Activated T-helper 2 cell treated with anti-CD3 and anti-CD28 coated beads, Interferon-gamma antibody, Interleukin-2, Interleukin-4, amounts not matched to agents 10 μg/mL and 5 μg/mL and 100 μg/mL, durations not matched to agents 14 hours and 24 hours and 36 hours (primary cell): ENCODE results near the gene WASF3. TPM values are rescaled to one million over a fixed set of nuclear protein-coding genes. Genes with fewer than 3 reads are reported as not detected.

Source experiments
- DNase-seq: peaks from one replicate; pipeline ENCODE4 v3.0.0; 2021; ENCODE audit warnings: low spot score
- H3K27ac Mint-ChIP-seq: one replicate; pipeline ENCODE4 v1.8.0; 2021; ENCODE audit warnings: mixed read lengths
- H3K27me3 Mint-ChIP-seq: one replicate; pipeline ENCODE4 v1.8.0; 2021; ENCODE audit warnings: low read depth, mixed read lengths
- H3K36me3 Mint-ChIP-seq: one replicate; pipeline ENCODE4 v1.8.0; 2021; ENCODE audit warnings: low read depth, mixed read lengths
- H3K4me1 Mint-ChIP-seq: one replicate; pipeline ENCODE4 v1.8.0; 2021; ENCODE audit warnings: low read depth, mixed read lengths
- H3K4me3 Mint-ChIP-seq: one replicate; pipeline ENCODE4 v1.8.0; 2021; ENCODE audit warnings: low read depth, mild to moderate bottlenecking, moderate library complexity, mixed read lengths
- H3K9me3 Mint-ChIP-seq: one replicate; pipeline ENCODE4 v1.8.0; 2021; ENCODE audit warnings: mixed read lengths
- intact Hi-C: fragments of 100-400 bp; cut with micrococcal nuclease; formaldehyde crosslinking; loops from one replicate; pipeline ENCODE4 v1.15.1; 2023
- total RNA-seq: library from RNA; stranded (reverse); gene quantifications from 2 replicates; pipeline ENCODE4 v1.2.3, GENCODE V29; 2022

Gene WASF3
- total RNA-seq, 1 donor from 2014 or later, result 0.25 TPM

DNA sequence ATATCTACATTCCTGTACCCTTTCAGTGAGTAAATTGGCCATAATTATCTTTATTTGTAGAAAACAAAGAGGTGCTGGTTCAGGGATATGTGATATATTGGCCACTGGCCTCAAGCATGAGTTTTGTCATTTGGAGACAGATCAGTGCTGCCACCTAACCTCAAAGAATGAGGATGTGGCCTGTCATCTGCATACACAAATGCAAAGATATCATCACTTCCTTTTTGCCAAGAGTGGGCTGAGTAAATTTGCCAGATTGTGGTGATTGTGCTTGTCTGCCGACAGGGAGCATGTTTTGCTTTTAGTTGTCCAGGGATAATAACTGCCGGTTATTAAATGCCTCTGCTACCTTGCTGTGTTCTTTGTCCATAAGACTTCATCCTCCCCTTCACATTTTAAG is 44.2 kb downstream of the WASF3 start:
- intact Hi-C loops, result no loop called here
- no peak for DNase-seq
- H3K4me1 Mint-ChIP-seq, result peaks cover 15% of the 10 kb centered on the region
- H3K27me3 Mint-ChIP-seq, result peaks cover 22% of the 10 kb centered on the region
- peaks cover 3% of the 10 kb centered on the region for H3K9me3 Mint-ChIP-seq
- no peak overlapping the region for H3K27ac Mint-ChIP-seq
- H3K4me3 Mint-ChIP-seq, result no peak overlapping the region
- H3K36me3 Mint-ChIP-seq, result no peaks in the 10 kb centered on the region

DNA sequence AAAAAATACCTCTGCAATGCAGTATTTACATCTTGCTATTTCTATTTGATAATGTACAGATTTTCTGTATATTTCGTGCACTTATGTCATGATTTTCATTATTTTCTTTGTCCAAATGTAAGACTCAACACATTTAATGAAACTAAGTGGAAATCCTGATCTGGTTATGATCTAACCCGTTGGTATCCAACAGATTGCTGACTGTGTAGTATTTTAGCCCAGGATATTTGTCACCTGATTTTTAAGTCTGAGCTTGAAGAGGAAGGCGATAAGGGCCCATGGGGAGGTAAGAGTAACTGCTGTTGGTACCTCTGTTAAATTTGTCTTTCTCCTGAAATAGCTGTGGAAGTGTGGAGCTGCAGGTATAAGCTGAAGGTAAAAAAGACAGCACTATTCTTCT is 45.3 kb downstream of the WASF3 start:
- H3K36me3 Mint-ChIP-seq, result no peaks in the 10 kb centered on the region
- DNase-seq, result no peak
- H3K4me1 Mint-ChIP-seq, result peaks cover 15% of the 10 kb centered on the region
- intact Hi-C loops, result no loop called here
- H3K27me3 Mint-ChIP-seq, result peaks cover 20% of the 10 kb centered on the region
- H3K9me3 Mint-ChIP-seq, result no peaks in the 10 kb centered on the region
- no peak overlapping the region for H3K4me3 Mint-ChIP-seq
- no peak overlapping the region for H3K27ac Mint-ChIP-seq

DNA sequence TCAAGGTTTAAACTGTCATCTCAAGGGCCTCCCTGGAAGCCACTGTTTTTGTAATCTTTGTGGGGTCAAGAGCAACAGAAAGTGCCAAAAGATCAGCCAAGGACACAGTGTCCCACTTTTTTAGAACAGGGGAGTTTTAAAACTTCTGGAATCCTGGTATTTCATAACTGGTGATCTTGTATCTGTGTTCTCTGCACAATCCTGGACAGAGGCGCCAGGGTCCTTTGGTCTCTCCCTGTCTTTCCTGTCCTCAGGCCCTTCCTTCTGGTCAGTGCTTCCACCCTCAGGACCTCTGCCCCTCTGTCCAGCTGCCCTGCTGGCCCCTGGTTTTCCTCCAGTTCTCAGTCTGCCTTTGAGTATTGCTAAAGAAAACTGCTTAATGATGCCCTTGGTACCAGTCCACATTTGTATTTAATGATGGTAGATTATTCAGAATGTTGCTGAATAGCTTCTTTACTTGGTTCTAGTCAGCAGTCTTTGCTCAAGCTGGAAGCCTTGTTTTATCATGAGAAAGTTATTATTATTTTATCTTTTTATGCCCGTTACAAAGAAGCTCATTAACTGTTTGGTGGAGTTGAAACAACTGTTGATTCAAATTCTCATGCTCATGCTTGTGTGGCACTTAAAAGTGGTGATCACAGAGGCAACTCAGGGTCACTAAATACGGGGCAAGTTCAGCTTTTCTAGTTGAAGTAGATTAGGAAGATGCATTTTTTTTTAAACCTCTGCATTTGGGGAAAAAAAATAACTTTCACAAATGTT is 47.5 kb downstream of the WASF3 start:
- DNase-seq, result no peak
- Mint-ChIP-seq H3K27me3 (peaks cover 18% of the 10 kb centered on the region), H3K9me3 (no peaks in the 10 kb centered on the region), H3K27ac (no peak overlapping the region), H3K4me1 (peaks cover 15% of the 10 kb centered on the region), H3K4me3 (no peak overlapping the region), H3K36me3 (no peaks in the 10 kb centered on the region)
- intact Hi-C loops, result no loop called here

DNA sequence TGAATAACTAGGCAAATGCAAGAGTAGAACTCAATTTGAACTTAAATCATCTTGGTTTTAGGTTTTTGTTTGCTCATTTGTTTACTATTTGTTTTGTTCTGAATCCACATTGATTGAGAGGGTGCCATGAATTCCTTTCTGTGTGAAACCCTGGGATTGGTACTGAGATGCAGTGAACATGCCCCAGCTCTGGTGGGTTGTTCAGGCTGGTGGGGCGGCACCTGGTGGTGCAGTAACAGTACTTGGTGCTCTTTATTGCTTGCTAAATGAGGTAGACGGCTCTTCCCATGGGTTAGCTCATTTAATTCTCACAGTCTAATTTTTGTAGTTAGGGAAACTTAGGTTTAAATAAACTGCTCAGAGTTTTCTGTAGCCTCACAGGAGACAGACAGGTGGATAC is 48.4 kb downstream of the WASF3 start:
- intact Hi-C loops, result no loop called here
- Mint-ChIP-seq H3K27ac (no peak overlapping the region), H3K4me3 (no peak overlapping the region), H3K9me3 (no peaks in the 10 kb centered on the region), H3K4me1 (peaks cover 15% of the 10 kb centered on the region), H3K36me3 (no peaks in the 10 kb centered on the region), H3K27me3 (peaks cover 18% of the 10 kb centered on the region)
- DNase-seq, result no peak

DNA sequence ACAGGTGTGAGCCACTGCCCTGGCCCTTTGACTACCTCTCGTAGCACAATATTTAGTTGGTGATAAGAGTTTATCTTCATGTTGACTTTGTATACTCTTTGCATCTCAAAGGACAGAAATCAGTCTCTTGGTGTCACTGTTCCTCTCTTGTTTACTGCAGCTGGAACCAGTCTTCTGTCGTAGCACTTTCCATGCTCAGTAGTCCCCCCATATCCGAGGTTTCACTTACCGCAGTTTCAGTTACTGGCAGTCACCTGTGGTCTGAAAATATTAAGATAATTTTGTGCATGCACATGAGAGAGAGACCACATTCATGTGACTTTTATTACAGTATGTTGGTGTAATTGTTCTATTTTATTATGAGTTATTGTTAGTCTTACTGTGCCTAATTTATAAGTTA is 49.1 kb downstream of the WASF3 start:
- no peak overlapping the region for H3K4me3 Mint-ChIP-seq
- no peak for DNase-seq
- no peaks in the 10 kb centered on the region for H3K9me3 Mint-ChIP-seq
- H3K27ac Mint-ChIP-seq, result no peak overlapping the region
- no peaks in the 10 kb centered on the region for H3K36me3 Mint-ChIP-seq
- H3K4me1 Mint-ChIP-seq, result peaks cover 8% of the 10 kb centered on the region
- H3K27me3 Mint-ChIP-seq, result peaks cover 18% of the 10 kb centered on the region
- intact Hi-C loops, result no loop called here

DNA sequence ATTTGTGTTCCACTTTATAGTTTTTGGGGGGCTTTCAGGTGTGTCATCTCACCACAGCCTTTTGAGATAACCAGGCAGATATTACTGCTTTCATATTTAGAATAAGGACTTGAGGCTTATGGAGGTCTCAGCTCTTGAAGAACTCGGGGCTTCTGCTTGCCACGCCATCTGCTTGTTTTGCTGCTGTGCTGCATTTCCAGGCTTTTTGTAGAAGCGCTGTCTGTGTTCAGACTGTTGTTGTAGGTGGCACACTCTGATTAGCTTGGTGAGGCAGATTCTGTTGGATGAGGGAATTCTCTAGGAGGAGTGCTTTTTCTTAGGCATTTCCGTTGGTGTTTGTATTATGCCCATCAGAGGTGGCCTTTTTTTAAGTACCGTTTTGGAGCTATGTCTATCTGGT is 57.2 kb downstream of the WASF3 start:
- Mint-ChIP-seq H3K36me3 (no peaks in the 10 kb centered on the region), H3K4me3 (no peak overlapping the region), H3K27ac (no peak overlapping the region), H3K27me3 (peaks cover 10% of the 10 kb centered on the region), H3K4me1 (peaks cover 4% of the 10 kb centered on the region), H3K9me3 (no peaks in the 10 kb centered on the region)
- DNase-seq, result no peak
- intact Hi-C loops, result no loop called here

DNA sequence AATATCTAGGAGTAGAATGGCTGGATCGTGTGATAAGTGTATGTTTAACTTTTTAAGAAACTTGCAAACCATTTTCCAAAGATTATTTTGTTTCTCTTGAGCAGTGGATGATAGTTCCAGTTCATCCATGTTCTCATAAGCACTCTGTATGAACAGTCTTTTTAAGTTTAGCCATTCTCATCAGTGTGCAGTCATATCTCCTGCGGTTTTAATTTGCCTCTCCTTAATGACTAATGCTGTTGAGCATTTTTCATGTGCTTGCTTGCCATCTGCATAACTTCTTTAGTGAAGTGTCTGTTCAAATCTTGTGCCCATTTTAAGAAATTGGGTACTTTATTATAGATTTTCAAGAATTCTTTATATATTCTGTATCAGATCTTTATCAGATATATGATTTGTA is 58.6 kb downstream of the WASF3 start:
- Mint-ChIP-seq H3K9me3 (no peaks in the 10 kb centered on the region), H3K36me3 (no peaks in the 10 kb centered on the region), H3K4me1 (peaks cover 4% of the 10 kb centered on the region), H3K4me3 (no peak overlapping the region), H3K27ac (no peak overlapping the region), H3K27me3 (peaks cover 10% of the 10 kb centered on the region)
- intact Hi-C loops, result no loop called here
- no peak for DNase-seq

DNA sequence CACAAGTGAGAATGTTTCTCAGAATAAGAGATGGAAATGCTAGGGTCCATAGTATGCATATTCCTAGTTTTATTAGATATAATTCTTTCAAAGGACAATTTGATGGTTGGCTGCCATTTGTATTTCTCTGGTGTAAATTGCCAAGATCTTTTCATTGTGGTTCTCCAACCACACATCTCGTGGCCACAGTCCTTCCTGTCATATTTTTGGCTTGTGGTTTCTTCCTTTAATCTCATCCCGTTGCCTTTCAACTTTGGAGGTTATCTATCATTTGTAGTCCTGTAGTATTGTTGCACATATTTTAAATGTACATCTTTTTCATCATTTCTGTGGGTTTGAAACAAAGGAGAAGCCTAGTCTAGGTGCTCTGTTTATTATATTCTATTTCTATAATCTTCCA is 61.2 kb downstream of the WASF3 start:
- DNase-seq, result no peak
- peaks cover 10% of the 10 kb centered on the region for H3K27me3 Mint-ChIP-seq
- H3K36me3 Mint-ChIP-seq, result no peaks in the 10 kb centered on the region
- peaks cover 4% of the 10 kb centered on the region for H3K4me1 Mint-ChIP-seq
- no peak overlapping the region for H3K4me3 Mint-ChIP-seq
- intact Hi-C loops, result no loop called here
- H3K9me3 Mint-ChIP-seq, result peaks cover 5% of the 10 kb centered on the region
- no peak overlapping the region for H3K27ac Mint-ChIP-seq

DNA sequence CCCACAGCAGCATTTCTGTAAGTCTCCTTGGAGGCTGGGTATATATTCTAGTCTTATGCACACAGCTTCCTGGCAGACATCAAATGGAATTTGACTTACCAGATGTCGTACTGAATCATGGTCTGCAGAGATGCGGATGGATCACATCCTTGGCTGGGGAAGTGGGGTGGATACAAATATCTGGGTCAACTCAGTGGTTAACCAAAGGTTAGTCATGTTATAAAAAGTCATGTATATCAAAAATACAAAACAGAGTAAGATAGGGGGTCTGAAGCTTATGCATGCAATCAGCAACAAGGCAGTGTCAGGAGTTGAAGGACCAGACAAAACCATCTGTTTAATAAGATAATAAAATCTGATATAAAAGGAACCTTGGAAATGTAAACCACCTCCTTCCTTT is 61.9 kb downstream of the WASF3 start:
- peaks cover 12% of the 10 kb centered on the region for H3K9me3 Mint-ChIP-seq
- no peak overlapping the region for H3K4me3 Mint-ChIP-seq

DNA sequence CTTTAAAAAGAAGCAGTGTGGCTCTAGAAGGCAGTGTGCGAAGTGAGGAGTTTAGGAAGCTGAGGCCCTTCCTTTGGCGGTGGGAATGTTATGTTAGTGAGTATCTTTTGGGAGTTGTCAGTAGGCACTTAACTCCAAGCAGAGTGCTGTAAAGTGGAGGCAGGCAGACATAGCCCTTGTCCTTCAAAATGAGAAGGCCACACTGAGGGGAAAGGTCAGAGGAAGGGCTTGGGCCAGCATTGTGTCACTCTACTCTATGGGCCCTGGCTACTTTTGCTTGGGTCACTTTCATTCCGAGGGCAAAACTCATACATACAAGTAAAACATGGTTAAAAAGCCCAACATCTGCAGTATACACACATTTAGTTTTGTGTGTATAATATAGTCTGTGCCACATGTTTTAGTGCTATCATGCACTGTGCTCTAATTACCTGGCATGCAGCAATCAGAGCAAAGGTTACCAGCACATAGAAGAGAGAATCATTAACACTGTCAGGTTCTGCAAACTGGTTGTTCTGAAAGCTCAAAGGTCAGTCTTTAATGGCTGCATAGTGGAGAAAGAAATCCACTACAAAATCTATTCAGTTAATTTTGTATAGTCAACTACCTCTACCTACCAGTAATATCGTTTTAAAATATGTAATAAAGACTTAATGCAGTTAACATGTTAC is 64.4 kb downstream of the WASF3 start:
- Mint-ChIP-seq H3K27me3 (peaks cover 7% of the 10 kb centered on the region), H3K36me3 (peaks cover 3% of the 10 kb centered on the region), H3K27ac (no peak overlapping the region), H3K4me1 (peaks cover 2% of the 10 kb centered on the region), H3K4me3 (no peak overlapping the region), H3K9me3 (peaks cover 15% of the 10 kb centered on the region)
- intact Hi-C loops, result no loop called here
- DNase-seq, result no peak

More for the DNA sequence above, 61.9 kb downstream of the WASF3 start:
- Mint-ChIP-seq H3K36me3 (peaks cover 3% of the 10 kb centered on the region), H3K4me1 (peaks cover 4% of the 10 kb centered on the region), H3K27me3 (peaks cover 10% of the 10 kb centered on the region), H3K27ac (no peak overlapping the region)
- intact Hi-C loops, result no loop called here
- no peak for DNase-seq

DNA sequence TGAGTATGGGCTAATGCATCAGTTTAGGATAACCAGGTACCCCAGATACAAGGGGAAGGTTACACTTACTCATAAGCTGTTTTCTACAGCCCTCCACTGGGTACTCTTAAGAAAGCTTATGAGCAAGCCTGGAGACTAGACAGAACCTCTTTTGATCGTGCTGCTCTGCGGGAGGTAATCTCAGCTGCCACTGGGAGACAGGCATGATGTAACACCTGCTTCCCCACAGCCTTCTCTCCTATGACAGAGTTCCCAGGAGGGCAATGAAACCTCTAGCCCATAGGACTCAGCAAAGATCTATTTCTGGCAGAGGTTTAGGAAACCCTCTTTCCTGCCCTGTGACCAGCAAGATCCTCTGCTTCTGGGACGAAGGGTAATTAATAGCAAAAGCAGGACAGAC is 65.6 kb downstream of the WASF3 start:
- H3K9me3 Mint-ChIP-seq, result peaks cover 15% of the 10 kb centered on the region
- peaks cover 3% of the 10 kb centered on the region for H3K36me3 Mint-ChIP-seq

DNA sequence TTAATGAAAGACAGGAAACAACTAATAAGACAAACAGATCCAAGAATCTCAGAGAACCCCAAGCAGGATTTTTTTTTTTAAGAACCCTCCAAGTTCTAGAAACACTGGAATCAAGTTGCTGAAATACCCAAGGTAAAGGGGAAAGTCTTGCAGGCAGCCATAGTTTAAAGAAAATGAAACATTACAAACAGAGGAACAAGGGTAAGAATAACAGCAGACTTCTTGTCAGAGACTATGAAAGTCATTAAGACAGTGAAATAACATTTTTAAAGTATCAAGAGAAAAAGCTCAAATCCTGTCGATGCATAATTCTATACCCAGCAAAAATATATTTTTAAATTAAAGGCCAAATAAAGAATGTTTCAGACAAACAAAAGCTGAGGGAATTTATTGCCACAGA is 67.1 kb downstream of the WASF3 start:
- Mint-ChIP-seq H3K4me3 (no peak overlapping the region), H3K36me3 (peaks cover 3% of the 10 kb centered on the region), H3K9me3 (peaks cover 15% of the 10 kb centered on the region), H3K27me3 (peaks cover 2% of the 10 kb centered on the region), H3K4me1 (no peaks in the 10 kb centered on the region), H3K27ac (no peak overlapping the region)
- intact Hi-C loops, result no loop called here
- DNase-seq, result no peak

More for the DNA sequence above, 65.6 kb downstream of the WASF3 start:
- Mint-ChIP-seq H3K27ac (no peak overlapping the region), H3K4me1 (peaks cover 2% of the 10 kb centered on the region), H3K27me3 (peaks cover 3% of the 10 kb centered on the region), H3K4me3 (no peak overlapping the region)
- DNase-seq, result no peak
- intact Hi-C loops, result no loop called here

DNA sequence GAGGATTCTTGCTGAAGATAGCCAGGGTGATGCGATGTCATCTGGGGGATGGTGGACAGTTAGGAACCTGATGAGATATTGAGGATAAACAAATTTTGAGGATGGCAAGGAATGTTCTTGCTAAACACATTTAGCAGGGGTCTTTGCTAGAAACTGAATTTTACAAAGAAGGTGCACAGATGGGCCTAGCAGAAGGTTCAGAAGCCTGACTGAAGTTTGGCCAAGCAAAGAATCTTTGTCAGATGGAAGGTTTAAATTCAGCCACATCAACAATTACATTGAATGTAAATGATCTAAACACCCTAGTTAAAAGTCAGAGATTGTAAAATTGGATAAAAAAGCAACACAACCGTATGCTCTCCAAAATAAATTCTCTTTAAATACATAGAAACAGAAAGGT is 68.8 kb downstream of the WASF3 start:
- Mint-ChIP-seq H3K4me3 (no peak overlapping the region), H3K27me3 (no peaks in the 10 kb centered on the region), H3K4me1 (no peaks in the 10 kb centered on the region), H3K9me3 (peaks cover 15% of the 10 kb centered on the region), H3K27ac (no peak overlapping the region), H3K36me3 (peaks cover 3% of the 10 kb centered on the region)
- DNase-seq, result no peak
- intact Hi-C loops, result no loop called here
